NCI-H187 treated with DMSO at 0.1 percent for 48 hours (cell line): ENCODE data around the gene DTD2.
"Not testable (repeated sequence)": the region's sequence is repeated elsewhere in the genome, so short reads cannot be mapped to it uniquely, and the experiment has no call there.

ENCODE experiments used
- DNase-seq: peaks from one replicate; lab custom pipeline; 2025; lab: John Stamatoyannopoulos, UW

Gene DTD2

GRCh38 chr14:31456841-31457664, at the start of gene DTD2:
Gene DTD2 (minus strand): TSS chr14:31457506. CDS start chr14:31457393, 113 bp downstream.
- DNase-seq = peak; percentile 67

- no peak for DNase-seq
These were observed 48.1 kb upstream of the DTD2 start for GRCh38 chr14:31505411-31505810.

GRCh38 chr14:31501870-31502269, 44.6 kb upstream of the DTD2 start:
- DNase-seq = no peak

GRCh38 chr14:31492759-31493498, 35.6 kb upstream of the DTD2 start:
- DNase-seq = no peak

- DNase-seq = no peak
These were observed 32.4 kb upstream of the DTD2 start for GRCh38 chr14:31489691-31490090.

GRCh38 chr14:31487886-31488285, 30.6 kb upstream of the DTD2 start, which contains the start of gene GPR33:
Gene GPR33 (minus strand): TSS chr14:31488039. CDS start chr14:31483965, 4,074 bp downstream.
- no peak for DNase-seq

GRCh38 chr14:31486764-31487163, 29.5 kb upstream of the DTD2 start:
- no peak for DNase-seq

- no peak for DNase-seq
These were observed 27.4 kb upstream of the DTD2 start for GRCh38 chr14:31484754-31485153.

GRCh38 chr14:31480156-31480555, 22.9 kb upstream of the DTD2 start:
- no peak for DNase-seq

GRCh38 chr14:31479027-31479426, 21.7 kb upstream of the DTD2 start:
- no peak for DNase-seq

- DNase-seq = no peak
These were observed 19.9 kb upstream of the DTD2 start for GRCh38 chr14:31477248-31477647.

- DNase-seq = no peak
These were observed 19.0 kb upstream of the DTD2 start for GRCh38 chr14:31476131-31476866.

- no peak for DNase-seq
These were observed 9.2 kb upstream of the DTD2 start for GRCh38 chr14:31466554-31466953.

- no peak for DNase-seq
These were observed 7.8 kb upstream of the DTD2 start for GRCh38 chr14:31465111-31465510.

GRCh38 chr14:31462450-31462849, 5.1 kb upstream of the DTD2 start:
- not testable (repeated sequence) for DNase-seq

- no peak for DNase-seq
These were observed 4.2 kb upstream of the DTD2 start for GRCh38 chr14:31461545-31461944.

GRCh38 chr14:31457665-31458659, 656 bp upstream of the DTD2 start:
- DNase-seq = no peak

GRCh38 chr14:31449971-31450610, 7.2 kb downstream of the DTD2 start:
- DNase-seq = no peak

- DNase-seq = no peak
These were observed 8.2 kb downstream of the DTD2 start for GRCh38 chr14:31449136-31449535.

GRCh38 chr14:31445703-31446102, 11.6 kb downstream of the DTD2 start:
- DNase-seq = no peak

GRCh38 chr14:31442284-31442683, 15.0 kb downstream of the DTD2 start:
- no peak for DNase-seq
